NB4 (cell line): Measurements from ENCODE around the gene CBR1.

Experiments
- DNase-seq: peaks from one replicate; pipeline ENCODE4 v3.0.0; 2010; ENCODE audit warnings: low read depth
- H3K4me3 ChIP-seq: one replicate; pipeline ENCODE4 v1.5.1; 2011; ENCODE audit warnings: mild to moderate bottlenecking, low read depth, low read length, moderate library complexity
- CTCF ChIP-seq: IDR thresholded peaks from one replicate; pipeline ENCODE4 v1.5.1; 2012; ENCODE audit warnings: low read depth, low read length
- MAX ChIP-seq: IDR thresholded peaks from 2 replicates; pipeline ENCODE4 v1.6.1; 2011; ENCODE audit warnings: low read depth, low read length
- MYC ChIP-seq: IDR thresholded peaks from 2 replicates; pipeline ENCODE4 v1.6.1; 2011; ENCODE audit warnings: low read depth, low read length
- POLR2A ChIP-seq: IDR thresholded peaks from 2 replicates; pipeline ENCODE4 v1.6.1; 2011; ENCODE audit warnings: mild to moderate bottlenecking; ENCODE audit not compliant: insufficient read length; ENCODE audit errors: extremely low read depth

The CBR1 gene

GRCh38 chr21:36109868-36110267, 40.0 kb downstream of the CBR1 start:
- no peak for TF ChIP-seq POLR2A
- TF ChIP-seq CTCF: no peak
- TF ChIP-seq MAX: no peak
- TF ChIP-seq MYC: no peak
- H3K4me3 ChIP-seq: no peak overlapping the region
- no peak for DNase-seq

GRCh38 chr21:36111238-36111637, 41.4 kb downstream of the CBR1 start:
- no peak for DNase-seq
- TF ChIP-seq MAX (no peak), MYC (no peak), CTCF (no peak), POLR2A (no peak)
- H3K4me3 ChIP-seq: no peak overlapping the region

GRCh38 chr21:36113647-36114428, 44.0 kb downstream of the CBR1 start:
- peak overlapping the region; percentile 59 for H3K4me3 ChIP-seq
- TF ChIP-seq POLR2A: no peak
- DNase-seq: peak; percentile 66

GRCh38 chr21:36115138-36115730, 45.4 kb downstream of the CBR1 start:
- no peak overlapping the region for H3K4me3 ChIP-seq
- peak; percentile 21 for DNase-seq
- no peak for TF ChIP-seq CTCF
- no peak for TF ChIP-seq POLR2A
- no peak for TF ChIP-seq MAX
- no peak for TF ChIP-seq MYC

GRCh38 chr21:36117286-36117741, 47.5 kb downstream of the CBR1 start:
- no peak for DNase-seq
- no peak overlapping the region for H3K4me3 ChIP-seq
- no peak for TF ChIP-seq POLR2A
- TF ChIP-seq MAX: no peak
- TF ChIP-seq MYC: no peak
- TF ChIP-seq CTCF: no peak

- no peak for TF ChIP-seq MYC
- TF ChIP-seq POLR2A: no peak
- TF ChIP-seq MAX: no peak
- TF ChIP-seq CTCF: no peak
- H3K4me3 ChIP-seq: no peak overlapping the region
- DNase-seq: peak; percentile 28
These were observed 50.6 kb downstream of the CBR1 start for GRCh38 chr21:36120304-36120888.
